Fibroblast of lung (primary cell): ENCODE data around the gene TCF12. TPM values are rescaled to one million over a fixed set of nuclear protein-coding genes. Genes with fewer than 3 reads are reported as not detected.

Experiments used
- DNase-seq, 2 donors: peaks; one replicate each; pipeline versions ENCODE4 v3.0.0 to v3.0.0-alpha.2; 2010; ENCODE audit warnings: low read depth in 2 of 2
- H2AFZ ChIP-seq: 2 replicates; pipeline ENCODE4 v1.5.1; 2012; ENCODE audit warnings: low read length, control low read depth, inconsistent platforms
- H3K27ac ChIP-seq: 2 replicates; pipeline ENCODE4 v1.5.1; 2011; ENCODE audit warnings: low read length, control low read depth; ENCODE audit not compliant: insufficient read depth
- H3K27me3 ChIP-seq: 2 replicates; pipeline ENCODE4 v1.5.1; 2011; ENCODE audit warnings: mild to moderate bottlenecking, low read length; ENCODE audit not compliant: control insufficient read depth, insufficient read depth
- H3K36me3 ChIP-seq: 2 replicates; pipeline ENCODE4 v1.5.1; 2011; ENCODE audit warnings: low read length; ENCODE audit not compliant: control insufficient read depth, insufficient read depth
- H3K4me1 ChIP-seq: 2 replicates; pipeline ENCODE4 v1.5.1; 2011; ENCODE audit warnings: low read length; ENCODE audit not compliant: control insufficient read depth, insufficient read depth; ENCODE audit errors: extremely low read depth
- H3K4me2 ChIP-seq: 2 replicates; pipeline ENCODE4 v1.5.1; 2011; ENCODE audit warnings: low read length, control low read depth; ENCODE audit not compliant: insufficient read depth; ENCODE audit errors: extremely low read depth
- H3K4me3 ChIP-seq, 4 experiments: fragments of 200-600 bp in 1 of 4; sonication (generic) in 1 of 4; replicated peaks in 1 of 4; 2 replicates each; pipeline ENCODE4 v1.5.1; 2011 to 2016; ENCODE audit warnings: low read length in 4 of 4, low read depth in 3 of 4, mild to moderate bottlenecking in 3 of 4, control low read depth in 2 of 4, inconsistent platforms in 1 of 4, mixed read lengths in 1 of 4; ENCODE audit not compliant: insufficient read depth in 1 of 4; ENCODE audit errors: control extremely low read depth in 1 of 4
- H3K79me2 ChIP-seq: 2 replicates; pipeline ENCODE4 v1.5.1; 2012; ENCODE audit warnings: mild to moderate bottlenecking, low read length, inconsistent platforms; ENCODE audit not compliant: control insufficient read depth, insufficient read depth
- H3K9ac ChIP-seq: 2 replicates; pipeline ENCODE4 v1.5.1; 2011; ENCODE audit warnings: mild to moderate bottlenecking, low read length, control low read depth; ENCODE audit not compliant: insufficient read depth
- H3K9me3 ChIP-seq: 2 replicates; pipeline ENCODE4 v1.5.1; 2012; ENCODE audit warnings: low read depth, low read length; ENCODE audit not compliant: control insufficient read depth, insufficient read depth
- H4K20me1 ChIP-seq: 2 replicates; pipeline ENCODE4 v1.5.1; 2011; ENCODE audit warnings: low read length; ENCODE audit not compliant: control insufficient read depth, insufficient read depth; ENCODE audit errors: extremely low read depth
- EZH2 ChIP-seq: IDR thresholded peaks from 2 replicates; pipeline ENCODE4 v1.5.1; 2012; ENCODE audit warnings: low read length, control low read depth, mild to moderate bottlenecking; ENCODE audit errors: missing control alignments
- polyA plus RNA-seq, 2 donors: library from polyadenylated mRNA; depleted of rRNA in 1 of 2; stranded (reverse) in 1 of 2; unstranded in 1 of 2; fragments of >200 nt; gene quantifications; 2 replicates each; pipeline ENCODE4 v1.2.1, GENCODE V29; 2011 to 2012; ENCODE audit warnings: missing spikeins in 1 of 2
- total RNA-seq: library from RNA; depleted of rRNA; stranded (reverse); fragments of >200 nt; gene quantifications from 2 replicates; pipeline ENCODE4 v1.2.1, GENCODE V29; 2014
- TF ChIP-seq, protein P1 (sequence below), 2 donors: IDR thresholded peaks in 1 of 2; conservative IDR thresholded peaks in 1 of 2; 1 replicate in 1 of 2; 2 replicates in 1 of 2; pipeline ENCODE4 v1.5.1; 2011 to 2012; ENCODE audit warnings: low read length in 2 of 2, control low read depth in 1 of 2, inconsistent platforms in 1 of 2, low read depth in 1 of 2, mild to moderate bottlenecking in 1 of 2

TCF12 gene
- total and polyA plus RNA-seq, 2 donors (not counting 1 experiment from before 2014, with no cell fraction given): 105 to 232 TPM

DNA sequence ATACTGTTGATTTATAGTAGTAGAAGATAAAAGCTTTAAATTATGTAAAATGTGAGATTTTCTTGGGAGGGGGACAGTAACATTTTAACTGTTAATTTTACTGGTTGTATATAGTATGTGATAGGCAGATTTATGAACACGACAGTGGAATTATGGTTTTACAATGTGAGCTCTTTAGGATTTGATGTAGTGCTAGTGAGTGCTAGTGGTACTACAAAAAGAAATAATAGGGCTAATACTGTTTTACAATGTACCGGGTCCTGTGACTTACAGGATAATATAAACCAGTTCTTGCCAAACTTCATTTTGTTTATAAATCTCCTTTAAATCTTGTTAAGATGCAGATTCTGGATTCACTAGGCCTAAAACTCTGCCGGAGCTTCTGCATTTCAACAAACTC is 165.7 kb downstream of the TCF12 start:
- H3K9ac ChIP-seq: no peak overlapping the region
- DNase-seq: peak in 1 of 2 donors; percentile 46
- no peak overlapping the region for H2AFZ ChIP-seq
- no peak overlapping the region for H3K4me3 ChIP-seq
- H3K4me1 ChIP-seq: no peaks in the 10 kb centered on the region
- TF ChIP-seq, protein P1, sequence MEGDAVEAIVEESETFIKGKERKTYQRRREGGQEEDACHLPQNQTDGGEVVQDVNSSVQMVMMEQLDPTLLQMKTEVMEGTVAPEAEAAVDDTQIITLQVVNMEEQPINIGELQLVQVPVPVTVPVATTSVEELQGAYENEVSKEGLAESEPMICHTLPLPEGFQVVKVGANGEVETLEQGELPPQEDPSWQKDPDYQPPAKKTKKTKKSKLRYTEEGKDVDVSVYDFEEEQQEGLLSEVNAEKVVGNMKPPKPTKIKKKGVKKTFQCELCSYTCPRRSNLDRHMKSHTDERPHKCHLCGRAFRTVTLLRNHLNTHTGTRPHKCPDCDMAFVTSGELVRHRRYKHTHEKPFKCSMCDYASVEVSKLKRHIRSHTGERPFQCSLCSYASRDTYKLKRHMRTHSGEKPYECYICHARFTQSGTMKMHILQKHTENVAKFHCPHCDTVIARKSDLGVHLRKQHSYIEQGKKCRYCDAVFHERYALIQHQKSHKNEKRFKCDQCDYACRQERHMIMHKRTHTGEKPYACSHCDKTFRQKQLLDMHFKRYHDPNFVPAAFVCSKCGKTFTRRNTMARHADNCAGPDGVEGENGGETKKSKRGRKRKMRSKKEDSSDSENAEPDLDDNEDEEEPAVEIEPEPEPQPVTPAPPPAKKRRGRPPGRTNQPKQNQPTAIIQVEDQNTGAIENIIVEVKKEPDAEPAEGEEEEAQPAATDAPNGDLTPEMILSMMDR (conservative IDR thresholded peaks at IDR 0.05 in 1 of 2, IDR thresholded peaks at IDR 0.05 in 1 of 2; ENCODE audit: low read depth in 1 of 2, low read length in 2 of 2): no peak
- no peak for TF ChIP-seq EZH2
- H3K36me3 ChIP-seq: no peaks in the 10 kb centered on the region
- H3K27ac ChIP-seq: no peak overlapping the region
- H3K4me2 ChIP-seq: no peak overlapping the region
- no peaks in the 10 kb centered on the region for H3K27me3 ChIP-seq
- H3K79me2 ChIP-seq: peaks cover 8% of the 10 kb centered on the region
- no peaks in the 10 kb centered on the region for H4K20me1 ChIP-seq
- no peaks in the 10 kb centered on the region for H3K9me3 ChIP-seq

DNA sequence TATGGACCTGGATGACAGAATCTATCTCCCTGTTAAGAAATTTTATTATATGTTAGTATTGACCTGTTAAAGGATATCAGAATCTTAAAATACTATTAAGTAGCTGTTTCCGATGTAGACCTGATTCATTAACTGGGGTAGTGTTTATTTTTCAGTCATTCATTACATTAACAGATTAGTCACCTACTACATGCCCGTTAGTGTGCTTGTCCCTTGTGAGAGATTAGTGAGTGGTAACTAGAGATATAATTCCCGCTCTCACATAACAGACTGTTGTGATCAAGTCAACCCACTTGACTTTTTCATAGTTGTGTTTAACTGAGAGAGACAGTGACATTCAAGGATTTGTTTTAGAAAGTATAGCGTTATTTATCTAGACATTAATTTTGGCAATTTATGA is 166.8 kb downstream of the TCF12 start:
- no peaks in the 10 kb centered on the region for H4K20me1 ChIP-seq
- no peak overlapping the region for H2AFZ ChIP-seq
- no peaks in the 10 kb centered on the region for H3K36me3 ChIP-seq
- H3K4me3 ChIP-seq: no peak overlapping the region
- DNase-seq: peak in 1 of 2 donors; percentile 37
- no peaks in the 10 kb centered on the region for H3K27me3 ChIP-seq
- H3K9me3 ChIP-seq: no peaks in the 10 kb centered on the region
- peaks cover 10% of the 10 kb centered on the region for H3K79me2 ChIP-seq
- no peaks in the 10 kb centered on the region for H3K4me1 ChIP-seq
- TF ChIP-seq, protein P1 (conservative IDR thresholded peaks at IDR 0.05 in 1 of 2, IDR thresholded peaks at IDR 0.05 in 1 of 2; ENCODE audit: low read depth in 1 of 2, low read length in 2 of 2): no peak
- TF ChIP-seq EZH2: no peak
- H3K9ac ChIP-seq: no peak overlapping the region
- no peak overlapping the region for H3K4me2 ChIP-seq
- H3K27ac ChIP-seq: no peak overlapping the region

DNA sequence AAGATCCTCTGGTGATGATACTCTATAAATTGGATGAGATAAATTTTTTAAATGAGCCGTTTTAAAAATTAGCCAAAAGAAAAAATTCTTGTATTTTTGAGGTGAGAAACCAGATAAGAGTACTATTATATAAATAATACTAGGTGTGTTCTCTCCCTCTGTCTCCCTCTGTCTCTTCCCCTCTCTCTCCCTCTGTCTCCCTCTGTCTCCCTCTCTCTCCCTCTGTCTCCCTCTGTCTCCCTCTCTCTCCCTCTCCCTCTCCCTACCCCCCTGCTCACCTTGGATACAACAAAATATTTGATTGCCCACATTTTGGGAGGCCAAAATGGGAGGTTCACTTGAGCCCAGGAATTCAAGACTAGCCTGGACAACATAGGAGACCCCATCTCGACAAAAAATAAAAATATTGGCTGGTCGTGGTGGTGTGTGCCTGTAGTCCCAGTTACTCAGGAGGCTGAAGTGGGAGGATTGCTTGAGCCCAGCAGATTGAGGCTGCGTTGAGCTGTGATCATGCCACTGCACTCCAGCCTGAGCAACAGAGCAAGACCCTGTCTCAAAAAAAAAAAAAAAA is 168.5 kb downstream of the TCF12 start:
- TF ChIP-seq, protein P1 (conservative IDR thresholded peaks at IDR 0.05 in 1 of 2, IDR thresholded peaks at IDR 0.05 in 1 of 2; ENCODE audit: low read depth in 1 of 2, low read length in 2 of 2): no peak

More for the DNA sequence above, 168.5 kb downstream of the TCF12 start:
- no peaks in the 10 kb centered on the region for H4K20me1 ChIP-seq
- no peak overlapping the region for H3K27ac ChIP-seq
- H3K79me2 ChIP-seq: peaks cover 10% of the 10 kb centered on the region
- H2AFZ ChIP-seq: no peak overlapping the region
- no peak for DNase-seq
- H3K4me3 ChIP-seq: no peak overlapping the region
- no peak overlapping the region for H3K9ac ChIP-seq
- H3K36me3 ChIP-seq: no peaks in the 10 kb centered on the region
- H3K27me3 ChIP-seq: no peaks in the 10 kb centered on the region
- no peak overlapping the region for H3K4me2 ChIP-seq
- no peaks in the 10 kb centered on the region for H3K9me3 ChIP-seq
- no peaks in the 10 kb centered on the region for H3K4me1 ChIP-seq
